H1 (cell line): Measurements from ENCODE around the gene RNASE3. TPM values are rescaled to one million over a fixed set of nuclear protein-coding genes. Genes with fewer than 3 reads are reported as not detected.

ENCODE experiments used
- CTCF ChIA-PET: fragments of 300-600 bp; sonication (Branson Sonifier 250); formaldehyde crosslinking; loops from one replicate; lab custom pipeline; 2021; ENCODE audit not compliant: partially characterized antibody; lab: Charles Lee
- POLR2A ChIA-PET: fragments of 300-600 bp; sonication (Branson Sonifier 250); formaldehyde crosslinking; loops from one replicate; lab custom pipeline; 2021; ENCODE audit warnings: inconsistent platforms; ENCODE audit not compliant: partially characterized antibody; lab: Charles Lee
- DNase-seq, 2 experiments: peaks; one replicate each; pipeline versions ENCODE4 v3.0.0 to v3.0.0-alpha.2; 2010 to 2022; ENCODE audit warnings: low spot score in 2 of 2, low read depth in 1 of 2, mixed read lengths in 1 of 2
- FAIRE-seq: peaks from 2 replicates; lab custom pipeline; 2011; peaks lifted over from hg19 to GRCh38; lab: Jason Lieb, UNC
- H2AFZ ChIP-seq: 2 replicates; pipeline ENCODE4 v1.8.1; 2012; ENCODE audit warnings: low read length, inconsistent platforms
- H2AK5ac ChIP-seq: 2 replicates; pipeline ENCODE4 v1.6.1; 2013; ENCODE audit warnings: low read depth, low read length
- H2BK120ac ChIP-seq: replicated peaks from 2 replicates; pipeline ENCODE3; 2013; ENCODE audit warnings: low read depth, low read length, inconsistent platforms
- H2BK12ac ChIP-seq: 2 replicates; pipeline ENCODE4 v1.6.1; 2013; ENCODE audit warnings: low read depth, low read length
- H2BK15ac ChIP-seq: 2 replicates; pipeline ENCODE4 v1.6.1; 2013; ENCODE audit warnings: low read length
- H2BK20ac ChIP-seq: 2 replicates; pipeline ENCODE4 v1.6.1; 2013; ENCODE audit warnings: low read length
- H2BK5ac ChIP-seq: 2 replicates; pipeline ENCODE4 v1.6.1; 2013; ENCODE audit warnings: low read depth, low read length
- H3K14ac ChIP-seq: 2 replicates; pipeline ENCODE4 v1.6.1; 2013; ENCODE audit warnings: inconsistent platforms; ENCODE audit not compliant: insufficient read length
- H3K18ac ChIP-seq: 2 replicates; pipeline ENCODE4 v1.6.1; 2013; ENCODE audit warnings: low read length; ENCODE audit errors: extremely low read depth
- H3K23ac ChIP-seq: 2 replicates; pipeline ENCODE4 v1.6.1; 2013; ENCODE audit warnings: inconsistent platforms; ENCODE audit not compliant: insufficient read length
- H3K23me2 ChIP-seq: 2 replicates; pipeline ENCODE4 v1.6.1; 2013; ENCODE audit warnings: low read depth, low read length
- H3K27ac ChIP-seq: 2 replicates; pipeline ENCODE4 v1.6.1; 2011; ENCODE audit warnings: low read depth, low read length, inconsistent platforms
- H3K27me3 ChIP-seq, 4 experiments: replicated peaks in 1 of 4; 1 replicate in 1 of 4; 2 replicates in 3 of 4; pipeline versions ENCODE4 v1.6.1 to v1.8.1; 2011 to 2013; ENCODE audit warnings: low read length in 3 of 4, mild to moderate bottlenecking in 3 of 4, inconsistent platforms in 2 of 4, mixed read lengths in 2 of 4, moderate library complexity in 1 of 4; ENCODE audit not compliant: control insufficient read depth in 3 of 4, insufficient read depth in 3 of 4; ENCODE audit errors: extremely low read depth in 1 of 4
- H3K36me3 ChIP-seq, 4 experiments: 2 replicates each; pipeline versions ENCODE4 v1.6.1 to v1.8.1; 2011 to 2013; ENCODE audit warnings: mild to moderate bottlenecking in 4 of 4, low read length in 3 of 4, moderate library complexity in 2 of 4, control low read depth in 1 of 4, inconsistent platforms in 1 of 4; ENCODE audit not compliant: insufficient read depth in 4 of 4, control insufficient read depth in 2 of 4
- H3K4ac ChIP-seq: replicated peaks from 2 replicates; pipeline ENCODE3; 2013; ENCODE audit warnings: low read length, low read depth, mixed read lengths, inconsistent platforms; ENCODE audit not compliant: insufficient read length
- H3K4me1 ChIP-seq, 4 experiments: replicated peaks in 1 of 4; 1 replicate in 1 of 4; 2 replicates in 3 of 4; pipeline versions ENCODE4 v1.6.1 to v1.8.1; 2011 to 2013; ENCODE audit warnings: low read length in 3 of 4, inconsistent platforms in 2 of 4, mixed read lengths in 1 of 4; ENCODE audit not compliant: insufficient read depth in 4 of 4, control insufficient read depth in 3 of 4
- H3K4me2 ChIP-seq, 2 experiments: 2 replicates each; pipeline versions ENCODE4 v1.6.1 to v1.8.1; 2011 to 2013; ENCODE audit warnings: low read depth in 2 of 2, low read length in 2 of 2, control low read depth in 1 of 2, inconsistent platforms in 1 of 2, mild to moderate bottlenecking in 1 of 2; ENCODE audit not compliant: insufficient read depth in 1 of 2
- H3K4me3 ChIP-seq, 4 experiments: fragments of 200-600, 300-600 bp in 1 of 4; sonication (generic), shearing (Covaris generic), sonication (Bioruptor Twin) in 1 of 4; 2 replicates each; pipeline versions ENCODE4 v1.5.1 to v1.8.1; 2011 to 2016; ENCODE audit warnings: low read length in 4 of 4, low read depth in 3 of 4, control low read depth in 2 of 4, inconsistent platforms in 2 of 4, mild to moderate bottlenecking in 2 of 4, mixed read lengths in 1 of 4, moderate library complexity in 1 of 4; ENCODE audit not compliant: insufficient read depth in 2 of 4; ENCODE audit errors: extremely low read depth in 1 of 4
- H3K56ac ChIP-seq: replicated peaks from 2 replicates; pipeline ENCODE3; 2013; ENCODE audit warnings: low read depth, mild to moderate bottlenecking, mixed read lengths, low read length, inconsistent platforms; ENCODE audit not compliant: insufficient read length
- H3K79me1 ChIP-seq: 2 replicates; pipeline ENCODE4 v1.6.1; 2013; ENCODE audit warnings: low read depth, low read length, control low read depth
- H3K79me2 ChIP-seq, 2 experiments: 2 replicates each; pipeline versions ENCODE4 v1.6.1 to v1.8.1; 2012 to 2013; ENCODE audit warnings: low read length in 2 of 2, mild to moderate bottlenecking in 2 of 2, inconsistent platforms in 1 of 2; ENCODE audit not compliant: insufficient read depth in 2 of 2, control insufficient read depth in 1 of 2
- H3K9ac ChIP-seq, 4 experiments: replicated peaks in 1 of 4; 1 replicate in 1 of 4; 2 replicates in 3 of 4; pipeline versions ENCODE4 v1.6.1 to v1.8.1; 2011 to 2013; ENCODE audit warnings: low read depth in 3 of 4, low read length in 3 of 4, control low read depth in 2 of 4, mild to moderate bottlenecking in 2 of 4, moderate library complexity in 2 of 4, inconsistent platforms in 1 of 4; ENCODE audit errors: extremely low read depth in 1 of 4
- H3K9me3 ChIP-seq, 2 experiments: 2 replicates each; pipeline versions ENCODE4 v1.6.1 to v1.8.1; 2012 to 2013; ENCODE audit warnings: mild to moderate bottlenecking in 2 of 2, moderate library complexity in 2 of 2, control low read depth in 1 of 2, inconsistent platforms in 1 of 2, low read depth in 1 of 2, low read length in 1 of 2, mixed read lengths in 1 of 2; ENCODE audit not compliant: insufficient read depth in 2 of 2
- H4K20me1 ChIP-seq, 2 experiments: replicated peaks in 1 of 2; 2 replicates each; pipeline versions ENCODE3 to v1.8.1; 2011 to 2013; ENCODE audit warnings: inconsistent platforms in 2 of 2, low read length in 2 of 2, mild to moderate bottlenecking in 1 of 2; ENCODE audit not compliant: insufficient read depth in 2 of 2, control insufficient read depth in 1 of 2
- H4K5ac ChIP-seq: 2 replicates; pipeline ENCODE4 v1.6.1; 2013; ENCODE audit warnings: low read length, low read depth, mixed read lengths, inconsistent platforms; ENCODE audit not compliant: insufficient read length
- H4K8ac ChIP-seq: 2 replicates; pipeline ENCODE4 v1.8.0; 2013; ENCODE audit warnings: mild to moderate bottlenecking, moderate library complexity, low read length, inconsistent platforms; ENCODE audit not compliant: insufficient read depth; ENCODE audit errors: extremely low read depth
- H4K91ac ChIP-seq: replicated peaks from 2 replicates; pipeline ENCODE3; 2013; ENCODE audit warnings: low read length, mixed read lengths, inconsistent platforms; ENCODE audit not compliant: insufficient read length
- HDAC6 ChIP-seq: IDR thresholded peaks from one replicate; pipeline ENCODE4 v1.7.1; 2012; ENCODE audit warnings: low read depth, mild to moderate bottlenecking, inconsistent platforms, low read length, moderate library complexity
- MAFK ChIP-seq: IDR thresholded peaks from 2 replicates; pipeline ENCODE4 v1.6.1; 2012; ENCODE audit warnings: low read depth, mild to moderate bottlenecking, improper control_type of control experiment, low read length
- NRF1 ChIP-seq: IDR thresholded peaks from 2 replicates; pipeline ENCODE4 v1.6.1; 2011; ENCODE audit warnings: mild to moderate bottlenecking, low read depth, low read length, improper control_type of control experiment
- POLR2AphosphoS5 ChIP-seq: IDR thresholded peaks from 2 replicates; pipeline ENCODE4 v1.6.1; 2011; ENCODE audit warnings: low read depth, low read length
- RBBP5 ChIP-seq: IDR thresholded peaks from 2 replicates; pipeline ENCODE4 v1.7.1; 2012; ENCODE audit warnings: low read depth, mild to moderate bottlenecking, inconsistent platforms, low read length, moderate library complexity, borderline replicate concordance
- RFX5 ChIP-seq: IDR thresholded peaks from 2 replicates; pipeline ENCODE4 v1.6.1; 2011; ENCODE audit warnings: low read depth, low read length, improper control_type of control experiment, borderline replicate concordance
- SAP30 ChIP-seq: fragments of 300-600 bp; sonication (generic); IDR thresholded peaks from 2 replicates; pipeline ENCODE4 v1.7.1; 2012; ENCODE audit warnings: low read length, moderate library complexity, mild to moderate bottlenecking, inconsistent platforms; ENCODE audit not compliant: insufficient read depth, insufficient replicate concordance
- SIN3A ChIP-seq, 2 experiments: IDR thresholded peaks in 1 of 2; conservative IDR thresholded peaks in 1 of 2; 2 replicates each; pipeline ENCODE4 v1.6.1; 2011 to 2012; ENCODE audit warnings: low read length in 2 of 2, improper control_type of control experiment in 1 of 2, low read depth in 1 of 2, mild to moderate bottlenecking in 1 of 2
- SIRT6 ChIP-seq: IDR thresholded peaks from one replicate; pipeline ENCODE4 v1.7.1; 2012; ENCODE audit warnings: low read length, inconsistent platforms
- SP1 ChIP-seq: IDR thresholded peaks from 2 replicates; pipeline ENCODE4 v1.6.1; 2011; ENCODE audit warnings: low read depth, low read length
- SP2 ChIP-seq: IDR thresholded peaks from 2 replicates; pipeline ENCODE4 v1.6.1; 2012; ENCODE audit warnings: mild to moderate bottlenecking, low read length, inconsistent platforms
- TBP ChIP-seq: IDR thresholded peaks from 2 replicates; pipeline ENCODE4 v1.6.1; 2011; ENCODE audit warnings: low read depth, low read length, improper control_type of control experiment
- TEAD4 ChIP-seq: IDR thresholded peaks from 2 replicates; pipeline ENCODE4 v1.6.1; 2012; ENCODE audit warnings: low read depth, low read length, inconsistent platforms, mixed read lengths
- USF2 ChIP-seq: IDR thresholded peaks from 2 replicates; pipeline ENCODE4 v1.6.1; 2011; ENCODE audit warnings: low read length, improper control_type of control experiment
- WGBS, 2 experiments: shearing (Covaris generic) in 1 of 2; methylation state at CpG; one replicate each; pipeline versions ENCODE4 v1.1.6 to v1.1.7; 2013 to 2015; ENCODE audit warnings: low lambda C conversion rate in 2 of 2, mixed read lengths in 2 of 2, inconsistent platforms in 1 of 2, low coverage in 1 of 2, missing lambda C conversion rate in 1 of 2; ENCODE audit not compliant: insufficient replicate concordance in 2 of 2, insufficient coverage in 1 of 2, insufficient read length in 1 of 2; ENCODE audit errors: extremely low coverage in 1 of 2, missing lambda C conversion rate in 1 of 2; 5-methylcytosine and 5-hydroxymethylcytosine counted together
- polyA plus RNA-seq, 7 experiments: library from polyadenylated mRNA; depleted of rRNA in 3 of 7; stranded (reverse) in 5 of 7; unstranded in 2 of 7; fragments of >200 nt in 5 of 7; fragments of 200-250 nt in 2 of 7; gene quantifications; 1 replicate in 5 of 7; 2 replicates in 1 of 7; 4 replicates in 1 of 7; pipeline versions ENCODE4 v1.2.1 to v1.2.3, GENCODE V29; 2011 to 2013; ENCODE audit warnings: missing spikeins in 2 of 7, mixed read lengths in 2 of 7
- total RNA-seq: library from RNA; stranded (reverse); fragmentation: NEBNext Ultra II Directional; extraction: Animal tissue kit (Norgen Biotek cat#: 25700); gene quantifications from 2 replicates; pipeline ENCODE4 v1.2.1, GENCODE V29; 2021

RNASE3 gene
- total and polyA plus RNA-seq, 2 of the 8 experiments (the other 6 are each of a cell fraction or from before 2014, with no cell fraction given) = not detected

DNA sequence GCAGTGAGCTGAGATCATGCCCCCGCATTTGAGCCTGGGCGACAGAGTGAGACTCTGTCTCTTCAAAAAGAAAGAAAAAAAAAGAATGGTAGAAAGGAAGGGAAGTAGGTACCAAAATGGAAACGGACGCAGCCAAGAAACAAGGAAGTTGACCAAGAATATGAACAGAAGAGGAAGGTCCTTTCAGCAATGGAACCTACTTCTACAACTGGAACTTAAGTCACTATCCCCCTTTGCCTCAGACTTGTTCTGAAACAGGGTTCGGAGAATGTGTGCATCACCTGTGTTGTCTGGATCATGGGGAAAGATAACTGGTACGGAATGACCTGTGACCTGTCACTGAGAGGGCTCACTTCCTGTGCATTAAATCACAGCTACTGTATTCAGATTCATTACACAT is 44.6 kb upstream of the RNASE3 start:
- Histone ChIP-seq H3K23ac (no peak overlapping the region), H3K4me2 (no peak overlapping the region), H4K20me1 (no peaks in the 10 kb centered on the region), H3K14ac (no peak overlapping the region), H3K4me3 (no peak overlapping the region), H2BK120ac (no peak overlapping the region), H2BK20ac (no peak overlapping the region), H3K36me3 (no peaks in the 10 kb centered on the region), H2BK15ac (no peak overlapping the region), H3K27ac (no peak overlapping the region), H3K9me3 (no peaks in the 10 kb centered on the region), H3K4me1 (peaks cover 0 to 4% (median 3%) of the 10 kb centered on the region in 4 experiments; a peak in 3 of 7 replicates), H4K91ac (no peak overlapping the region), H3K79me2 (no peaks in the 10 kb centered on the region), H3K18ac (no peak overlapping the region), H3K23me2 (no peaks in the 10 kb centered on the region), H3K4ac (no peak overlapping the region), H4K5ac (no peak overlapping the region), H2BK5ac (no peak overlapping the region), H3K56ac (no peak overlapping the region), H3K9ac (no peak overlapping the region), H2AFZ (no peak overlapping the region), H4K8ac (no peak overlapping the region), H3K79me1 (no peaks in the 10 kb centered on the region), H3K27me3 (no peaks in the 10 kb centered on the region), H2AK5ac (no peak overlapping the region), H2BK12ac (no peak overlapping the region)
- 93% methylated on average over 6 of the region's 6 CpGs; no CpG with 5 or more reads in 1 of the 2 experiments for WGBS, 2 experiments
- ChIA-PET POLR2A (interaction anchor here (0.6 kb wide), 2 partner anchors 10 to 72 kb away, joined by 3 read pairs; no protein-coding TSS in a partner anchor), CTCF (interaction anchor here (1.3 to 5.0 kb wide), 4 partner anchors 9 to 58 kb away, joined by 4 to 52 read pairs (median 6); no protein-coding TSS in a partner anchor)
- FAIRE-seq (no peak), DNase-seq (no peak)
- TF ChIP-seq HDAC6 (no peak), SIRT6 (no peak), POLR2AphosphoS5 (no peak), MAFK (no peak), SP1 (no peak), SIN3A (conservative IDR thresholded peaks at IDR 0.05 in 1 of 2, IDR thresholded peaks at IDR 0.05 in 1 of 2; ENCODE audit: low read depth in 1 of 2, low read length in 2 of 2) (no peak), SP2 (no peak), SAP30 (no peak), RFX5 (no peak), NRF1 (no peak), USF2 (no peak), TEAD4 (no peak), TBP (no peak), RBBP5 (no peak)
